ENCODE results near the gene SRGAP2B.
"Not testable (repeated sequence)": the region's sequence is repeated elsewhere in the genome, so short reads cannot be mapped to it uniquely, and the experiment has no call there.

GRCh38 chr1:145017725-145018124 lies 77.4 kb downstream of the SRGAP2B start:
- not testable (repeated sequence) for TF ChIP-seq BHLHE40 (IDR thresholded peaks at IDR 0.05; ENCODE audit: borderline replicate concordance in 1 of 2, low read depth in 2 of 2, low read length in 1 of 2); CTCF (IDR thresholded peaks at IDR 0.05 in 2 of 3, conservative IDR thresholded peaks at IDR 0.05 in 1 of 3; ENCODE audit: control insufficient read depth in 2 of 3, extremely low read depth in 1 of 3, insufficient read depth in 1 of 3, low read depth in 3 of 3, low read length in 3 of 3); ATF2 (IDR thresholded peaks at IDR 0.05; ENCODE audit: low read length); REST (IDR thresholded peaks at IDR 0.05; ENCODE audit: low read depth, low read length); POLR2A (IDR thresholded peaks at IDR 0.05; ENCODE audit: low read depth, low read length); ZNF207 (IDR thresholded peaks at IDR 0.05; ENCODE audit: borderline replicate concordance); EP300 (IDR thresholded peaks at IDR 0.05; ENCODE audit: borderline replicate concordance in 1 of 2, control insufficient read depth in 1 of 2, low read depth in 2 of 2, low read length in 2 of 2); NBN (IDR thresholded peaks at IDR 0.05)

Measured in GM12878 (cell line).